ENCODE data around the gene ARHGEF28.

DNA sequence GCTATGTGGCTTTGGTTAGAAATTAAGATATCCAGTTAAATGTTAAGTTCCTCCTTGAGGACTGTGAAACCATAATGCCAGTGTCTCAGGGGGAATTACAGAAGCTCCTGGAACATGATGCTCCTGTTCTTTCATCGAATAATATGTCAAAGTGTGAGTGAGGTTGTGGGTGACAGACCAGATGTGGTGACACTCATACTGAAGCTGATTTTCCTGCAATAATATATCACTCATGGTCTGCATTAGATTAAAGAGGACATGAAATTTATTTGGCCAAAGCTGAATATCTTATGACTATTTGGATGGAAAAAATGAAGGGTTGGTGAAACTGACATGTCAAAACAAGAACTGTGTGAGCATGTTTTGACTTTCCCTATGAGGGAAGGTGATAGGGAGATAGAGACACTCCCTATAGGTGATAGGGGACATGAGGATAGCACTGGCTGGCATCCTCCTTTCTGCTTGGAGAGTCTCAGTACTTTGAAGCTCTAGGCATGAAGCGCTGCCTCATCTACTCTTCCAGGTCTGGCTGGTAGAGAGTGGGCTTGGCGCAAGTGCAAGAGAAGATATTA lies 173.5 kb downstream of the ARHGEF28 start:
- TF ChIP-seq, protein P1, sequence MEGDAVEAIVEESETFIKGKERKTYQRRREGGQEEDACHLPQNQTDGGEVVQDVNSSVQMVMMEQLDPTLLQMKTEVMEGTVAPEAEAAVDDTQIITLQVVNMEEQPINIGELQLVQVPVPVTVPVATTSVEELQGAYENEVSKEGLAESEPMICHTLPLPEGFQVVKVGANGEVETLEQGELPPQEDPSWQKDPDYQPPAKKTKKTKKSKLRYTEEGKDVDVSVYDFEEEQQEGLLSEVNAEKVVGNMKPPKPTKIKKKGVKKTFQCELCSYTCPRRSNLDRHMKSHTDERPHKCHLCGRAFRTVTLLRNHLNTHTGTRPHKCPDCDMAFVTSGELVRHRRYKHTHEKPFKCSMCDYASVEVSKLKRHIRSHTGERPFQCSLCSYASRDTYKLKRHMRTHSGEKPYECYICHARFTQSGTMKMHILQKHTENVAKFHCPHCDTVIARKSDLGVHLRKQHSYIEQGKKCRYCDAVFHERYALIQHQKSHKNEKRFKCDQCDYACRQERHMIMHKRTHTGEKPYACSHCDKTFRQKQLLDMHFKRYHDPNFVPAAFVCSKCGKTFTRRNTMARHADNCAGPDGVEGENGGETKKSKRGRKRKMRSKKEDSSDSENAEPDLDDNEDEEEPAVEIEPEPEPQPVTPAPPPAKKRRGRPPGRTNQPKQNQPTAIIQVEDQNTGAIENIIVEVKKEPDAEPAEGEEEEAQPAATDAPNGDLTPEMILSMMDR (IDR thresholded peaks at IDR 0.05), result no peak
- no peak for TF ChIP-seq POLR2A (IDR thresholded peaks at IDR 0.05)

All from right lobe of liver (tissue), 4 donors.